Measurements from ENCODE around the gene NECTIN2.
A peak's percentile ranks its signal among the peaks of the same experiment; 100 is the strongest.

Gene NECTIN2

DNA sequence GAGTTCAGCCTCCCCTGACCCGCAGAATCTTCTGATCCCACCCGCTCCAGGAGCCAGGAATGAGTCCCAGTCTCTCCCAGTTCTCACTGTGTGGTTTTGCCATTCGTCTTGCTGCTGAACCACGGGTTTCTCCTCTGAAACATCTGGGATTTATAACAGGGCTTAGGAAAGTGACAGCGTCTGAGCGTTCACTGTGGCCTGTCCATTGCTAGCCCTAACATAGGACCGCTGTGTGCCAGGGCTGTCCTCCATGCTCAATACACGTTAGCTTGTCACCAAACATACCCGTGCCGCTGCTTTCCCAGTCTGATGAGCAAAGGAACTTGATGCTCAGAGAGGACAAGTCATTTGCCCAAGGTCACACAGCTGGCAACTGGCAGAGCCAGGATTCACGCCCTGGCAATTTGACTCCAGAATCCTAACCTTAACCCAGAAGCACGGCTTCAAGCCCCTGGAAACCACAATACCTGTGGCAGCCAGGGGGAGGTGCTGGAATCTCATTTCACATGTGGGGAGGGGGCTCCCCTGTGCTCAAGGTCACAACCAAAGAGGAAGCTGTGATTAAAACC, 58.4 kb downstream of the NECTIN2 start:
- H3K9me3 ChIP-seq (ENCODE audit: insufficient read depth, low read length), result no peaks in the 10 kb centered on the region
- H3K4me2 ChIP-seq (ENCODE audit: low read length), result no peak overlapping the region
- no peak overlapping the region for H3K4me3 ChIP-seq (ENCODE audit: low read length)
- peaks cover 24% of the 10 kb centered on the region for H3K36me3 ChIP-seq (replicated peaks; ENCODE audit: low read depth, low read length)
- H3K9ac ChIP-seq (ENCODE audit: low read length), result no peak overlapping the region
- no peak for TF ChIP-seq EZH2phosphoT487 (IDR thresholded peaks at IDR 0.05; ENCODE audit: low read depth)
- peak; percentile 24; the same call in 1 of the 2 replicates for TF ChIP-seq CTCF (IDR thresholded peaks at IDR 0.05; ENCODE audit: low read depth, low read length)
- H2AFZ ChIP-seq (ENCODE audit: low read depth, low read length), result no peak overlapping the region
- no peaks in the 10 kb centered on the region for H3K79me2 ChIP-seq (ENCODE audit: low read length)
- 0 out of 2 replicates have a peak, but pooled peaks cover 3% of the 10 kb centered on the region for H4K20me1 ChIP-seq (ENCODE audit: insufficient read depth, low read length)
- no peak overlapping the region for H3K27ac ChIP-seq (ENCODE audit: low read length)
- no peaks in the 10 kb centered on the region for H3K4me1 ChIP-seq (ENCODE audit: low read length)
- no peaks in the 10 kb centered on the region for H3K27me3 ChIP-seq (ENCODE audit: low read depth, low read length)

DNA sequence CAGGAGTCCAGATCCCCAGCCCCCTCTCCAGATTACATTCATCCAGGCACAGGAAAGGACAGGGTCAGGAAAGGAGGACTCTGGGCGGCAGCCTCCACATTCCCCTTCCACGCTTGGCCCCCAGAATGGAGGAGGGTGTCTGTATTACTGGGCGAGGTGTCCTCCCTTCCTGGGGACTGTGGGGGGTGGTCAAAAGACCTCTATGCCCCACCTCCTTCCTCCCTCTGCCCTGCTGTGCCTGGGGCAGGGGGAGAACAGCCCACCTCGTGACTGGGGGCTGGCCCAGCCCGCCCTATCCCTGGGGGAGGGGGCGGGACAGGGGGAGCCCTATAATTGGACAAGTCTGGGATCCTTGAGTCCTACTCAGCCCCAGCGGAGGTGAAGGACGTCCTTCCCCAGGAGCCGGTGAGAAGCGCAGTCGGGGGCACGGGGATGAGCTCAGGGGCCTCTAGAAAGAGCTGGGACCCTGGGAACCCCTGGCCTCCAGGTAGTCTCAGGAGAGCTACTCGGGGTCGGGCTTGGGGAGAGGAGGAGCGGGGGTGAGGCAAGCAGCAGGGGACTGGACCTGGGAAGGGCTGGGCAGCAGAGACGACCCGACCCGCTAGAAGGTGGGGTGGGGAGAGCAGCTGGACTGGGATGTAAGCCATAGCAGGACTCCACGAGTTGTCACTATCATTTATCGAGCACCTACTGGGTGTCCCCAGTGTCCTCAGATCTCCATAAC, 59.5 kb downstream of the NECTIN2 start, which contains the start of gene APOE:
TSS of gene APOE (plus strand) at position 360 of the 724 bp plus-strand sequence. CDS start 829 bp downstream, outside the sequence.
- Histone ChIP-seq H4K20me1 (ENCODE audit: insufficient read depth, low read length) (no peaks in the 10 kb centered on the region), H3K27me3 (ENCODE audit: low read depth, low read length) (no peaks in the 10 kb centered on the region), H3K4me2 (ENCODE audit: low read length) (no peak within 1 kb of the TSS), H3K27ac (ENCODE audit: low read length) (no peak within 1 kb of the TSS), H3K9me3 (ENCODE audit: insufficient read depth, low read length) (no peaks in the 10 kb centered on the region), H3K36me3 (replicated peaks; ENCODE audit: low read depth, low read length) (peaks cover 16% of the 10 kb centered on the region), H3K4me3 (ENCODE audit: low read length) (no peak within 1 kb of the TSS), H2AFZ (ENCODE audit: low read depth, low read length) (no peak within 1 kb of the TSS), H3K79me2 (ENCODE audit: low read length) (no peaks in the 10 kb centered on the region), H3K4me1 (ENCODE audit: low read length) (no peaks in the 10 kb centered on the region), H3K9ac (ENCODE audit: low read length) (no peak within 1 kb of the TSS)
- TF ChIP-seq EZH2phosphoT487 (IDR thresholded peaks at IDR 0.05; ENCODE audit: low read depth) (no peak), CTCF (IDR thresholded peaks at IDR 0.05; ENCODE audit: low read depth, low read length) (no peak)

GRCh38 chr19:44907613-44908012, 61.5 kb downstream of the NECTIN2 start:
- Histone ChIP-seq H4K20me1 (ENCODE audit: insufficient read depth, low read length) (no peaks in the 10 kb centered on the region), H3K4me1 (ENCODE audit: low read length) (peaks cover 7% of the 10 kb centered on the region), H3K79me2 (ENCODE audit: low read length) (no peaks in the 10 kb centered on the region), H2AFZ (ENCODE audit: low read depth, low read length) (no peak overlapping the region), H3K4me2 (ENCODE audit: low read length) (no peak overlapping the region), H3K9ac (ENCODE audit: low read length) (no peak overlapping the region), H3K9me3 (ENCODE audit: insufficient read depth, low read length) (no peaks in the 10 kb centered on the region), H3K4me3 (ENCODE audit: low read length) (no peak overlapping the region), H3K27ac (ENCODE audit: low read length) (no peak overlapping the region), H3K27me3 (ENCODE audit: low read depth, low read length) (peaks cover 2% of the 10 kb centered on the region; the same call in 1 of the 2 replicates), H3K36me3 (replicated peaks; ENCODE audit: low read depth, low read length) (peaks cover 7% of the 10 kb centered on the region)
- no peak for TF ChIP-seq CTCF (IDR thresholded peaks at IDR 0.05; ENCODE audit: low read depth, low read length)
- TF ChIP-seq EZH2phosphoT487 (IDR thresholded peaks at IDR 0.05; ENCODE audit: low read depth), result no peak

- H3K9ac ChIP-seq (ENCODE audit: low read length), result no peak overlapping the region
- no peak overlapping the region for H3K27ac ChIP-seq (ENCODE audit: low read length)
- peaks cover 7% of the 10 kb centered on the region for H3K4me1 ChIP-seq (ENCODE audit: low read length)
- no peaks in the 10 kb centered on the region for H3K9me3 ChIP-seq (ENCODE audit: insufficient read depth, low read length)
- no peak overlapping the region for H3K4me2 ChIP-seq (ENCODE audit: low read length)
- TF ChIP-seq CTCF (IDR thresholded peaks at IDR 0.05; ENCODE audit: low read depth, low read length) (no peak), EZH2phosphoT487 (IDR thresholded peaks at IDR 0.05; ENCODE audit: low read depth) (no peak)
- peaks cover 2% of the 10 kb centered on the region; the same call in 1 of the 2 replicates for H3K27me3 ChIP-seq (ENCODE audit: low read depth, low read length)
- H4K20me1 ChIP-seq (ENCODE audit: insufficient read depth, low read length), result no peaks in the 10 kb centered on the region
- H3K36me3 ChIP-seq (replicated peaks; ENCODE audit: low read depth, low read length), result peaks cover 5% of the 10 kb centered on the region
- H3K79me2 ChIP-seq (ENCODE audit: low read length), result no peaks in the 10 kb centered on the region
- no peak overlapping the region for H3K4me3 ChIP-seq (ENCODE audit: low read length)
- no peak overlapping the region for H2AFZ ChIP-seq (ENCODE audit: low read depth, low read length)
These were observed 62.2 kb downstream of the NECTIN2 start for GRCh38 chr19:44908074-44908835.
